H1 (cell line): ENCODE data around the gene FOLR3. TPM values are rescaled to one million over a fixed set of nuclear protein-coding genes. Genes with fewer than 3 reads are reported as not detected.

ENCODE experiments used
- CTCF ChIA-PET: fragments of 300-600 bp; sonication (Branson Sonifier 250); formaldehyde crosslinking; loops from one replicate; lab custom pipeline; 2021; ENCODE audit not compliant: partially characterized antibody; lab: Charles Lee
- POLR2A ChIA-PET: fragments of 300-600 bp; sonication (Branson Sonifier 250); formaldehyde crosslinking; loops from one replicate; lab custom pipeline; 2021; ENCODE audit warnings: inconsistent platforms; ENCODE audit not compliant: partially characterized antibody; lab: Charles Lee
- DNase-seq, 2 experiments: peaks; one replicate each; pipeline versions ENCODE4 v3.0.0 to v3.0.0-alpha.2; 2010 to 2022; ENCODE audit warnings: low spot score in 2 of 2, low read depth in 1 of 2, mixed read lengths in 1 of 2
- FAIRE-seq: peaks from 2 replicates; lab custom pipeline; 2011; peaks lifted over from hg19 to GRCh38; lab: Jason Lieb, UNC
- H2AFZ ChIP-seq: 2 replicates; pipeline ENCODE4 v1.8.1; 2012; ENCODE audit warnings: low read length, inconsistent platforms
- H2AK5ac ChIP-seq: 2 replicates; pipeline ENCODE4 v1.6.1; 2013; ENCODE audit warnings: low read depth, low read length
- H2BK120ac ChIP-seq: replicated peaks from 2 replicates; pipeline ENCODE3; 2013; ENCODE audit warnings: low read depth, low read length, inconsistent platforms
- H2BK12ac ChIP-seq: 2 replicates; pipeline ENCODE4 v1.6.1; 2013; ENCODE audit warnings: low read depth, low read length
- H2BK15ac ChIP-seq: 2 replicates; pipeline ENCODE4 v1.6.1; 2013; ENCODE audit warnings: low read length
- H2BK20ac ChIP-seq: 2 replicates; pipeline ENCODE4 v1.6.1; 2013; ENCODE audit warnings: low read length
- H2BK5ac ChIP-seq: 2 replicates; pipeline ENCODE4 v1.6.1; 2013; ENCODE audit warnings: low read depth, low read length
- H3K14ac ChIP-seq: 2 replicates; pipeline ENCODE4 v1.6.1; 2013; ENCODE audit warnings: inconsistent platforms; ENCODE audit not compliant: insufficient read length
- H3K18ac ChIP-seq: 2 replicates; pipeline ENCODE4 v1.6.1; 2013; ENCODE audit warnings: low read length; ENCODE audit errors: extremely low read depth
- H3K23ac ChIP-seq: 2 replicates; pipeline ENCODE4 v1.6.1; 2013; ENCODE audit warnings: inconsistent platforms; ENCODE audit not compliant: insufficient read length
- H3K23me2 ChIP-seq: 2 replicates; pipeline ENCODE4 v1.6.1; 2013; ENCODE audit warnings: low read depth, low read length
- H3K27ac ChIP-seq: 2 replicates; pipeline ENCODE4 v1.6.1; 2011; ENCODE audit warnings: low read depth, low read length, inconsistent platforms
- H3K27me3 ChIP-seq, 4 experiments: replicated peaks in 1 of 4; 1 replicate in 1 of 4; 2 replicates in 3 of 4; pipeline versions ENCODE4 v1.6.1 to v1.8.1; 2011 to 2013; ENCODE audit warnings: low read length in 3 of 4, mild to moderate bottlenecking in 3 of 4, inconsistent platforms in 2 of 4, mixed read lengths in 2 of 4, moderate library complexity in 1 of 4; ENCODE audit not compliant: control insufficient read depth in 3 of 4, insufficient read depth in 3 of 4; ENCODE audit errors: extremely low read depth in 1 of 4
- H3K36me3 ChIP-seq, 4 experiments: 2 replicates each; pipeline versions ENCODE4 v1.6.1 to v1.8.1; 2011 to 2013; ENCODE audit warnings: mild to moderate bottlenecking in 4 of 4, low read length in 3 of 4, moderate library complexity in 2 of 4, control low read depth in 1 of 4, inconsistent platforms in 1 of 4; ENCODE audit not compliant: insufficient read depth in 4 of 4, control insufficient read depth in 2 of 4
- H3K4ac ChIP-seq: replicated peaks from 2 replicates; pipeline ENCODE3; 2013; ENCODE audit warnings: low read length, low read depth, mixed read lengths, inconsistent platforms; ENCODE audit not compliant: insufficient read length
- H3K4me1 ChIP-seq, 4 experiments: replicated peaks in 1 of 4; 1 replicate in 1 of 4; 2 replicates in 3 of 4; pipeline versions ENCODE4 v1.6.1 to v1.8.1; 2011 to 2013; ENCODE audit warnings: low read length in 3 of 4, inconsistent platforms in 2 of 4, mixed read lengths in 1 of 4; ENCODE audit not compliant: insufficient read depth in 4 of 4, control insufficient read depth in 3 of 4
- H3K4me2 ChIP-seq, 2 experiments: 2 replicates each; pipeline versions ENCODE4 v1.6.1 to v1.8.1; 2011 to 2013; ENCODE audit warnings: low read depth in 2 of 2, low read length in 2 of 2, control low read depth in 1 of 2, inconsistent platforms in 1 of 2, mild to moderate bottlenecking in 1 of 2; ENCODE audit not compliant: insufficient read depth in 1 of 2
- H3K4me3 ChIP-seq, 4 experiments: fragments of 200-600, 300-600 bp in 1 of 4; sonication (generic), shearing (Covaris generic), sonication (Bioruptor Twin) in 1 of 4; 2 replicates each; pipeline versions ENCODE4 v1.5.1 to v1.8.1; 2011 to 2016; ENCODE audit warnings: low read length in 4 of 4, low read depth in 3 of 4, control low read depth in 2 of 4, inconsistent platforms in 2 of 4, mild to moderate bottlenecking in 2 of 4, mixed read lengths in 1 of 4, moderate library complexity in 1 of 4; ENCODE audit not compliant: insufficient read depth in 2 of 4; ENCODE audit errors: extremely low read depth in 1 of 4
- H3K56ac ChIP-seq: replicated peaks from 2 replicates; pipeline ENCODE3; 2013; ENCODE audit warnings: low read depth, mild to moderate bottlenecking, mixed read lengths, low read length, inconsistent platforms; ENCODE audit not compliant: insufficient read length
- H3K79me1 ChIP-seq: 2 replicates; pipeline ENCODE4 v1.6.1; 2013; ENCODE audit warnings: low read depth, low read length, control low read depth
- H3K79me2 ChIP-seq, 2 experiments: 2 replicates each; pipeline versions ENCODE4 v1.6.1 to v1.8.1; 2012 to 2013; ENCODE audit warnings: low read length in 2 of 2, mild to moderate bottlenecking in 2 of 2, inconsistent platforms in 1 of 2; ENCODE audit not compliant: insufficient read depth in 2 of 2, control insufficient read depth in 1 of 2
- H3K9ac ChIP-seq, 4 experiments: replicated peaks in 1 of 4; 1 replicate in 1 of 4; 2 replicates in 3 of 4; pipeline versions ENCODE4 v1.6.1 to v1.8.1; 2011 to 2013; ENCODE audit warnings: low read depth in 3 of 4, low read length in 3 of 4, control low read depth in 2 of 4, mild to moderate bottlenecking in 2 of 4, moderate library complexity in 2 of 4, inconsistent platforms in 1 of 4; ENCODE audit errors: extremely low read depth in 1 of 4
- H3K9me3 ChIP-seq, 2 experiments: 2 replicates each; pipeline versions ENCODE4 v1.6.1 to v1.8.1; 2012 to 2013; ENCODE audit warnings: mild to moderate bottlenecking in 2 of 2, moderate library complexity in 2 of 2, control low read depth in 1 of 2, inconsistent platforms in 1 of 2, low read depth in 1 of 2, low read length in 1 of 2, mixed read lengths in 1 of 2; ENCODE audit not compliant: insufficient read depth in 2 of 2
- H4K20me1 ChIP-seq, 2 experiments: replicated peaks in 1 of 2; 2 replicates each; pipeline versions ENCODE3 to v1.8.1; 2011 to 2013; ENCODE audit warnings: inconsistent platforms in 2 of 2, low read length in 2 of 2, mild to moderate bottlenecking in 1 of 2; ENCODE audit not compliant: insufficient read depth in 2 of 2, control insufficient read depth in 1 of 2
- H4K5ac ChIP-seq: 2 replicates; pipeline ENCODE4 v1.6.1; 2013; ENCODE audit warnings: low read length, low read depth, mixed read lengths, inconsistent platforms; ENCODE audit not compliant: insufficient read length
- H4K8ac ChIP-seq: 2 replicates; pipeline ENCODE4 v1.8.0; 2013; ENCODE audit warnings: mild to moderate bottlenecking, moderate library complexity, low read length, inconsistent platforms; ENCODE audit not compliant: insufficient read depth; ENCODE audit errors: extremely low read depth
- H4K91ac ChIP-seq: replicated peaks from 2 replicates; pipeline ENCODE3; 2013; ENCODE audit warnings: low read length, mixed read lengths, inconsistent platforms; ENCODE audit not compliant: insufficient read length
- FOSL1 ChIP-seq: IDR thresholded peaks from 2 replicates; pipeline ENCODE4 v1.6.1; 2011; ENCODE audit warnings: mild to moderate bottlenecking, low read depth, low read length, moderate library complexity; ENCODE audit not compliant: insufficient read depth
- RXRA ChIP-seq: IDR thresholded peaks from 2 replicates; pipeline ENCODE4 v1.6.1; 2011; ENCODE audit warnings: low read depth, mild to moderate bottlenecking, low read length, moderate library complexity; ENCODE audit not compliant: insufficient read depth
- WGBS, 2 experiments: shearing (Covaris generic) in 1 of 2; methylation state at CpG; one replicate each; pipeline versions ENCODE4 v1.1.6 to v1.1.7; 2013 to 2015; ENCODE audit warnings: low lambda C conversion rate in 2 of 2, mixed read lengths in 2 of 2, inconsistent platforms in 1 of 2, low coverage in 1 of 2, missing lambda C conversion rate in 1 of 2; ENCODE audit not compliant: insufficient replicate concordance in 2 of 2, insufficient coverage in 1 of 2, insufficient read length in 1 of 2; ENCODE audit errors: extremely low coverage in 1 of 2, missing lambda C conversion rate in 1 of 2; 5-methylcytosine and 5-hydroxymethylcytosine counted together
- polyA plus RNA-seq, 7 experiments: library from polyadenylated mRNA; depleted of rRNA in 3 of 7; stranded (reverse) in 5 of 7; unstranded in 2 of 7; fragments of >200 nt in 5 of 7; fragments of 200-250 nt in 2 of 7; gene quantifications; 1 replicate in 5 of 7; 2 replicates in 1 of 7; 4 replicates in 1 of 7; pipeline versions ENCODE4 v1.2.1 to v1.2.3, GENCODE V29; 2011 to 2013; ENCODE audit warnings: missing spikeins in 2 of 7, mixed read lengths in 2 of 7
- total RNA-seq: library from RNA; stranded (reverse); fragmentation: NEBNext Ultra II Directional; extraction: Animal tissue kit (Norgen Biotek cat#: 25700); gene quantifications from 2 replicates; pipeline ENCODE4 v1.2.1, GENCODE V29; 2021
- TF ChIP-seq, protein P1 (sequence below), 3 experiments: IDR thresholded peaks; 1 replicate in 2 of 3; 2 replicates in 1 of 3; pipeline versions ENCODE4 v1.5.1 to v1.6.1; 2011; ENCODE audit warnings: low read length in 3 of 3, mild to moderate bottlenecking in 3 of 3, inconsistent platforms in 2 of 3, low read depth in 1 of 3, moderate library complexity in 1 of 3; ENCODE audit not compliant: insufficient read depth in 1 of 3; ENCODE audit errors: control extremely low read depth in 1 of 3
- TF ChIP-seq, protein P2 (sequence below): IDR thresholded peaks from 2 replicates; pipeline ENCODE4 v1.6.1; 2011; ENCODE audit warnings: low read length, improper control_type of control experiment

The FOLR3 gene
- total and polyA plus RNA-seq, 2 of the 8 experiments (the other 6 are each of a cell fraction or from before 2014, with no cell fraction given) = not detected

DNA sequence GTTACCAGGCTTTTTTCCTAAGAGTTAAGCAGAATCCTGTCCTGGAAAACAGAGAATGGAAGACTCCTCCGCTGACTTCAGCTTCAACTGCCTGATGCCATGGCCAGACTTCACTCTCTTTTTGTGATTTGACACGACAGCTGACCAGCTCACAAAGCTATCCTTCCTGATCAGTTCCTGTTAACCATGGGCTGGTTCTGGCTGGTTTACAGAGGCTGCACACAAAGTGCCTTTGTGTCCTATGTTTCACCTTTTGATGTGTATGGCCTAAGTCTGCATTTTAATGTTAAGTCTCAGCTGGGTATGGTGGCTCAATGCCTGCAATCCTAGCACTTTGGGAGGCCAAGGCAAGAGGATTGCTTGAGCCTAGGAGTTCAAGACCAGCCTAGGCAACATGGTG lies 11.1 kb downstream of the FOLR3 start:
- Histone ChIP-seq H3K27me3 (no peaks in the 10 kb centered on the region), H3K27ac (no peak overlapping the region), H3K4ac (no peak overlapping the region), H3K79me2 (no peaks in the 10 kb centered on the region), H2BK12ac (no peak overlapping the region), H3K23me2 (no peaks in the 10 kb centered on the region), H3K18ac (no peak overlapping the region), H4K5ac (no peak overlapping the region), H4K20me1 (no peaks in the 10 kb centered on the region), H2AFZ (no peak overlapping the region), H4K8ac (no peak overlapping the region), H3K9me3 (no peaks in the 10 kb centered on the region), H3K56ac (no peak overlapping the region), H3K14ac (no peak overlapping the region), H4K91ac (no peak overlapping the region), H2BK20ac (no peak overlapping the region), H2BK120ac (no peak overlapping the region), H2AK5ac (no peak overlapping the region), H2BK5ac (no peak overlapping the region), H3K9ac (no peak overlapping the region), H2BK15ac (no peak overlapping the region), H3K36me3 (no peaks in the 10 kb centered on the region), H3K23ac (no peak overlapping the region), H3K4me3 (no peak overlapping the region), H3K4me2 (no peak overlapping the region), H3K79me1 (no peaks in the 10 kb centered on the region), H3K4me1 (no peaks in the 10 kb centered on the region)
- POLR2A ChIA-PET = no interaction called here
- WGBS, 2 experiments = 32% methylated on average over 2 of the region's 2 CpGs; no CpG with 5 or more reads in 1 of the 2 experiments
- FAIRE-seq (no peak), DNase-seq (no peak)
- CTCF ChIA-PET = interaction anchor here (0.7 to 2.2 kb wide), 8 partner anchors 8 to 73 kb away, joined by 3 to 10 read pairs (median 3); no protein-coding TSS in a partner anchor
- TF ChIP-seq, protein P1, sequence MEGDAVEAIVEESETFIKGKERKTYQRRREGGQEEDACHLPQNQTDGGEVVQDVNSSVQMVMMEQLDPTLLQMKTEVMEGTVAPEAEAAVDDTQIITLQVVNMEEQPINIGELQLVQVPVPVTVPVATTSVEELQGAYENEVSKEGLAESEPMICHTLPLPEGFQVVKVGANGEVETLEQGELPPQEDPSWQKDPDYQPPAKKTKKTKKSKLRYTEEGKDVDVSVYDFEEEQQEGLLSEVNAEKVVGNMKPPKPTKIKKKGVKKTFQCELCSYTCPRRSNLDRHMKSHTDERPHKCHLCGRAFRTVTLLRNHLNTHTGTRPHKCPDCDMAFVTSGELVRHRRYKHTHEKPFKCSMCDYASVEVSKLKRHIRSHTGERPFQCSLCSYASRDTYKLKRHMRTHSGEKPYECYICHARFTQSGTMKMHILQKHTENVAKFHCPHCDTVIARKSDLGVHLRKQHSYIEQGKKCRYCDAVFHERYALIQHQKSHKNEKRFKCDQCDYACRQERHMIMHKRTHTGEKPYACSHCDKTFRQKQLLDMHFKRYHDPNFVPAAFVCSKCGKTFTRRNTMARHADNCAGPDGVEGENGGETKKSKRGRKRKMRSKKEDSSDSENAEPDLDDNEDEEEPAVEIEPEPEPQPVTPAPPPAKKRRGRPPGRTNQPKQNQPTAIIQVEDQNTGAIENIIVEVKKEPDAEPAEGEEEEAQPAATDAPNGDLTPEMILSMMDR (IDR thresholded peaks at IDR 0.05; ENCODE audit: control extremely low read depth in 1 of 3, insufficient read depth in 1 of 3, low read depth in 1 of 3, low read length in 3 of 3) = no peak
- TF ChIP-seq FOSL1 (no peak), RXRA (0 out of 2 replicates have a peak, but pooled peaks have one; percentile 31)
- TF ChIP-seq, protein P2, sequence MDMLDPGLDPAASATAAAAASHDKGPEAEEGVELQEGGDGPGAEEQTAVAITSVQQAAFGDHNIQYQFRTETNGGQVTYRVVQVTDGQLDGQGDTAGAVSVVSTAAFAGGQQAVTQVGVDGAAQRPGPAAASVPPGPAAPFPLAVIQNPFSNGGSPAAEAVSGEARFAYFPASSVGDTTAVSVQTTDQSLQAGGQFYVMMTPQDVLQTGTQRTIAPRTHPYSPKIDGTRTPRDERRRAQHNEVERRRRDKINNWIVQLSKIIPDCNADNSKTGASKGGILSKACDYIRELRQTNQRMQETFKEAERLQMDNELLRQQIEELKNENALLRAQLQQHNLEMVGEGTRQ = no peak
